Measurements from ENCODE around the gene CEP120.

CEP120 gene

GRCh38 chr5:123297866-123298265, 125.3 kb downstream of the CEP120 start:
- no peak for DNase-seq

DNA sequence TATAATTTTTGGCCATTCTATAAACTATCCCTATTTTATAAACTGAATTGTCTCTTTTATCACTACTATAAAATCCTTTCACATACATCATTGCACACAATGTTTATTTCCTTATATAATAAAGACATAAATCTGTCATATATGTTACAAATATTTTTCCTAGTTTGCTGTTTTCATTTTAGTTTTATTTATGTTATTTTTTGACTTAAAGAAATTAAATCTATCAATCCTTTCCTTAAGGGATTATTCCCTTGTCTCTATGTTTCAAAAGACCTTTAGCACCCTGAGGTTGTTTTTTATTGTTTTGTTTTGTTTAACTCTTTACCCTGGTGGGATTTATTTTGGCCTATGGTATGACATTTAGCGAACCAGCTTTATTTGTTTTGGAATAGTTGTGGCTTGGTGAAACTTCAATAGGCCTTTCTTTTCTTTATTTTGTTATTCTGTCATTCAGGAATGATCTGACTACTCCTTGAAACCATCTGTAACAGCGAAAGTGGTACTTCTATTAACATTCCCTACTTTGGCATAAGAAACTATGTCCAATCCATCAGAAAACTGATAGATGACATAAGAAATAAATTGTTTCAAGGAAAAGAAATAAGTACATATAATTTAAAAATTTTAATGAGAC, 125.9 kb downstream of the CEP120 start:
- no peak for DNase-seq
